HG03457 (cell line): ENCODE measurements around the gene RAPGEF1.
"Not testable (repeated sequence)": the region's sequence is repeated elsewhere in the genome, so short reads cannot be mapped to it uniquely, and the experiment has no call there.

Experiments used
- ATAC-seq: cut with Tn5 transposase; IDR thresholded peaks from one replicate; pipeline ENCODE4 v1.9.1; 2021; ENCODE audit warnings: moderate number of reproducible peaks; ENCODE audit not compliant: unreplicated experiment

The RAPGEF1 gene

DNA sequence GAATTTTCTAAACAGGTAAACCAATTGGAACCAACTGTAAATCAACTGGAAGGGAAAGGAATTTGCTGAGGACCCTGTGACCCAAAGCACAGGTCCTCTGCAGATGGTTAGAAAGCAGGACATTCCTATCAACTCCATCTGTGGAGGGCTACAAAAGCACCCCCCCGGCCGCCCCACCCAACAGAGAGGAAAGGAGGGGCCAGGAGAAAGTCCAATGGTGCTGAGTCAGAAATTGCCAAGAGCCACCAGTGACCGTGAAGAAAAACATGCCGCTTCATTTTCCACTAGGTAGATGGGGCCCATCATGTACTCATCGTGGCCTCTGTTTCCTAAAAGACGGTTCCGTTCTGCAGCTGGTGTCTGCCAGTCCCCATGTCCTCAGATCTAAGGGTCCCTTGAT lies 66.3 kb downstream of the RAPGEF1 start:
- no peak for ATAC-seq

DNA sequence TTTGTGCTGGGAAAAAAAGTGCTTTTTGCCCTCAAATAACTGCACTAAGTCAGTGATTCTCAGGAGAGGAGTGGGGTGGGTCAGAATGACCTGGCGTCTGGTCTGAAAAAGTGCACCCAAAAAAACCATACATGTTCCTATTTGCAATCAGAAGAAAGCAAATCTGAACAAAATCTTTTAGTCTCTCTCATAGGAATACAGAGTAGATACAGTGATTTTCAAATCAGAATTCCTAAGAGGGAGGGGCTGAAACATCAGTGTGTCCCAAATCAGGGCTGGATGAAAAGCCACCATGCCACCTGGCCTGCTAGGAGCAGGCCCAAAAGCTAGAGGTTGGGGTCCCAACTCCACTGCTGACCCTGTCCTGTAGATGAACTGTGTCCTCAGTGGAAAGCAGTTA lies 66.8 kb downstream of the RAPGEF1 start:
- ATAC-seq: no peak

DNA sequence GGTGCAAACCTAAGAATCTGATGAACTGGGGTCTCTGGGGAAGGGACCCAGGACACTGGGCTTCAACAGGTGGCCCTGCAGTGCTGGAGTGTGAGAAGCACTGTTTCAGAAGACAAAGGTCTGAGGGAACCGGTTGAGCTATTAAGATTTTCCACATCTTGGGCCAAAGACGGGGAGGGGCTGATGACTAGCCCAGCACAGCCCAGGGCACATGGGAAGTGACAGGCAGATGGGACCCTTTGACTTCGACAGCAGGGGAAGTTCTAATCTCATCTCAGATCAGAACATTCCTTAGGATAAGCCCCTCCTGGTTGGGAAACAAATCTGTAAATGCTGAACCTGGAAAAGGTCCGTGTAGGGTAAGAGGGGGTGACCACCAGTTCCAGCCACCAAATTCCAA lies 67.4 kb downstream of the RAPGEF1 start:
- no peak for ATAC-seq

DNA sequence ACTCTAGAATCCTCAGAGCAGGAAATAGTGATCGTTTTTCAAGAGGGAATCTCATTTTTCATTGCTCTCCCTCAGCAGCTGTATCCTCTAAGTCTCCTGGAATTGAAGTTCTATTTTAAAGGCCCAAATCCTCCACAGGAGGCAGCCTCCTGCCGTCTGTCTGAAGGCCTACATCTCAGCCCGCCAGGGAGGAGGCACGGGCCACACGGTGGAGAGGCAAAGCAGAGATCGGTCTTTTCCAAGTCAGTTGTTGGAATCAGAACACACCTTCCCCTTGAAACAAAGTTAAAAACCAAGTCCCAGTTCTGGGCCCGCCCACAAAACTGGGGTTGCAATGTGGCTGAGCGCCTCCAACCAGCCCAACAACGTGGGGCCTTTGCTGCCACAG lies 68.7 kb downstream of the RAPGEF1 start:
- no peak for ATAC-seq

DNA sequence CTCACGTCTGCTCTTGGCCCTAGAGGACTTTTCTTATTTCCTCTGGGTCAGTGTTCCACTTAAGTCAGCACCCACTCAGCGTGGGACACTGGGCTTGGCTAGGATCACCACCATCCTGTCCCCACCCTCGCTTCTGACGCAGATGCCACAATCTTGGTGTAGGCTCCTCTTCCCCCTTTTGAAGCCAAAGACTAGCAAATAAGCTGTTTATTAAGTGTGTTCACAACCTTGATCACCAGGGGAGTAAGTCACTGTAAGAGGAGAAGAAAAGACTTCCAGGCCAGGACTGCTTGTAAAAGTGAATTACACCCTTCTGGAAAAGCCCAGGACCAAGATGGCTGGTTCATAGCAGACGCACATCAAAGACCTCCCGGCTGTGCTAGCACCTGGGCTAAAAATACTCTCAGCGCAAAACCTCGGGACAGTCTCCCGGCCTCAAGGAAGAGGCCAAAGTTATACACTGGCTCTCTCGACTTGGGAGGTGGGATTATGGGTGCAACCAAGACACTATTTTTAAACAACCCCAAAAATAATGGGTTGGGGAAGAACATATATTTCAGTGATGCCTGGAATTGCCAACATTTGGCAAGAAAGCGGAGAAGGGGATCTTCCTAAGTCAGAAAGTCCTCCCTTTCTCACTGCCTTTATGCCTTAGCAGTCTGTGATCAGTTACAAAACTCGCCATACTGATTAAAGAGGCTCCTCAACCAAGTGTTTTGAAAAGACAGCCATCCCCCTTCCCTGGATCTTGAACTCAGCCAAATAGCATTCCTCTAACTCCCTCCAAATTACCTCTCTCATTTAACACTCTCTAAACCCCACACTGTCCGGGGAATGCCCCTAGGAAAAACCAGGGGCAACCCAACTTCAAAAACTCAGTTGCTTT lies 69.4 kb downstream of the RAPGEF1 start:
- ATAC-seq: no peak

DNA sequence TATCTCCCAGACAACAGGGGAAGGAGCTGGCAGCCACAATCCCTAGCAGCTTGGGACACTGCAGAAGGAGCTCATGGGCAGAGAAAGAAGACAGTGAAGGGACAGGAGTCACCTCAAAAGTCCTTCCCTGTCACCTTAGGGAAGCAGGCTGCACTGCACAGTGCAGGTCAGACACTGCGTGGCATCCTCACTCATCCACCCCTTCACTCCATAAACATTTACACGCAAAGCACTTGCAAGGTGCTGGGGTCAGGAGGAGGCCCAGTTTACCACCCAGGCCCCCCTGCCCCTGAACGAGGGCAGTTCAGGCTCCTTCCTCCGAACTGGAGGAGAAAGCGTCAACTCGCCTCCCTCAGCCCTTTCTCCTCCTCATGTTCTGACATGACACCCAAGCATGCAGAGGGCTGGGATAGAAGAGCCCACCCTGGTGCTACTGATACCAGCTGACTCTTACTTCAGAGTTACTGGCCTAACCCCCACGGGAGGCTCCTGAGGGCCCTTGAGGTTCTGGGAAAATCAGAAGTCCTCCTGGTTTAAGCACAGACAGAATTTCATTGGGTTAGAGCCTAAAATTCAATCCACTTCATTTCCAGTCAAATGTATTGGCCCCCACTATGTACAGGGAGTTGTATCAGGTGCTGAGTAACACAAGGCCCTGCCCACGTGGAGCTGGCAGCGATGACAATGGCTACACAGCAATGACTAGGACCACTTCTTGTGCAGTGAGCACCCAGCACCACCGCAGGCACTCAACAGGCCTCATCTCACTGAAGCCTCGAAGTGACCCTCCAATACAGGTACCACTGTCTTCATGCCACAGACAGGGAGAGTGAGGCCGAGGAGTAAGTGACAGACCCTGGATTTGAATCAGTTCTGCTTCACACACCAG lies 70.4 kb downstream of the RAPGEF1 start:
- no peak for ATAC-seq

DNA sequence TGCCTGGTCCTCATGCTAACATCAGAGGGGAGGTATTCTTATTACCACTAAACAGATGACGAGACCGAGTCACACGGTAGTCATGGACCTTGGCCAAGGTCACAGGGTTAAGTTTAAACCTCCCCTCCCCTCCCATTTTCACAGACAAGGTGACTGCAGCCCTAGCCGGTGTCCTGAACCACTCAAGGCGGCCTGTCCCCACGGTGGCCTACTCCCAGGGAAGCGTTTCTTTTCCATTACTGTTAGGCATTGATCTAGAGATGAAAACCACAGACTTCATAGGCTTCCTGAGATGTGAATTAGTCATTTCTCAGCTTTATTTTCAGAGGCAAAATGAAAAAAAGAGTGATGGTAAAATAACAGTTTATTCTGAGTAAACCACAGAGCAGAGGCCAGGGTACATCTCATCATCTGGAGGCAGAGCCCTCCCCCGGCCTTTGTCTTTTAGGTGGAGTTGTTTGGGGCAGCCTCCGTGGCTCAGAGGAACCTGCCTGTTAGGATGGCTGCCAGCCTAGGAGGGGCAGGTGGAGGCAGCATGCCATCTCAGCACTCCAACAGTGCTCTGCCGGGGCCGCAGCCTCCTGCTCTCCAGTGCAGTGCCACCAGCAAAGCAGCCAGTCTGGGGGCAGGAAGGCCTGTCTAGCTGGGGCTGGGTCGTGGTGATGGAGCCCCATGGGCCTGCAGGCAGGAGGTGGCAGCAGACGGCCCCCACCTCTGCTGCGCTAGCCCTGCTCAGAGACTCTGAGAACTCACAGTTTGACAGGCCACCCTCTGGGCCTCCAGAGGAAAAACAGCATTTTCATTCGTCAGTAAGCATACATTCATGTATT lies 71.2 kb downstream of the RAPGEF1 start:
- ATAC-seq: no peak

DNA sequence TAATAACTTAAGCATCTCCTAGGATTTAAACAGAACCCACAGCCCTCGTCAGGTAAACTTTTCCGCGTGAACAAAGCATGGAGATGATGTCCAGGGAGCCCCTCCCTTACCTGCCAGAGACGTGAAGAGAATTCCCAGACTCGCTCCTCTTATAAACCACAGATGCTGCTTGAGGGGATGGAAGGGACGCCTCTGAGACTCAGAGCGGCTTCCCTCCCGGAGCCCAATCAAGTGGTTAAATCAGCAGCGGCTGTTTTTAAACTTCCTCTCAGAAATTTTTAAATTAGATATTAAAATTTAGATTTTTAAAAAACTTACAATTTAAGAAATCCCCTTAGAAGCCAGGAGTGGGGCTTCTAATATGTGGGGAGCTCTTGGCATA lies 71.8 kb downstream of the RAPGEF1 start:
- ATAC-seq: no peak

DNA sequence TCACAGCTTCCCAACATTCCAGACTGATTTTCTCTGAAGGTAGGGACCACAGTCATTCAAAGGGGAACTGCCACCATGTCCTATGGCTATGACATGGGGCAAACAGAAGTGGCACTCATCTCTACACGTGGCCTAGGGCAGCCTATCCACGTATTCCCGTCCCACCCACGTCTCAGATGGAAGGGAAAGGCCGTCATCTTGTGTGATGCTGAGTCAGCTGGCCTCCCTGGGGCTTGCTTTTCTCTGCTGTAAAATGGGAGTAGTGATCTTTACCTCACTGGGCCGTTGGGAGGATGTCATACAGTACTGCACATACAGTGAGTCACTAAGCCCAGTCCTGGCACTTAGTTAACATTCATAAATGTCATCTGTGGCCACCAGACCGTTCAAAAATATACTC lies 72.3 kb downstream of the RAPGEF1 start:
- ATAC-seq: no peak

DNA sequence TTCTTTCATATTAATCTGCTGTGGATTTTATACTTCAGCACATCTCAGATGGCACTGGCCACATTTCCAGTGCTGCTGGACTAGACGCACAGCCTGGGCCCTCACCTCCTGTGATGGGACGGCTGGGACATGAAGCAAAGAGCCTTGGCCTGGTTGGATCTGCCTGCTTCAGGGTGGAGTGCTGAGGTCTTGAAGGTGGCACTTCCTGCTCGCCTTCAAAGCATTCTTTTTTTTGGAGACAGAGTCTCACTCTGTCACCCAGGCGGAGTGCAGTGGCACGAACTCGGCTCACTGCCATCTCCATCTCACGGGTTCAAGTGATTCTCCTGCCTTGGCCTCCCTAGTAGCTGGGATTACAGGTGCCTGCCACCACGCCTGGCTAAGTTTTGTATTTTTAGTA lies 73.1 kb downstream of the RAPGEF1 start:
- ATAC-seq: no peak

DNA sequence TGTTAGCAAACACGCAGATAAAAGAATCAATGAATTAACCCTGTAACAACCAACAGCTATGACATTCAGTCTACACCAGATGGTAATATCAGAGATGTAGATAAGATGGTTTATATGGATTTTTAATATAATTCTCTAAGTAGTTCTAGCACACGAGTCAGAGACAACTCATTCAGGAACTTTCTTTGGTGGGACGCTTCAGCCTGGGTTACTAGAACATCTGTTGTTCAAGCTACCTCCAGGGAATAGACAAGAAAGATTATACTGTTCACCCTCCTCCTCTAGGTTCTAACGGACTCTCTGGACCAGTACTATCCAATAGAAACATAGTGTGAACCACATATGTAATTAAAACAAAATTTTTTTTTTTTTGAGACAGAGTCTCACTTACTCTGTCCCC lies 73.8 kb downstream of the RAPGEF1 start:
- ATAC-seq: no peak

DNA sequence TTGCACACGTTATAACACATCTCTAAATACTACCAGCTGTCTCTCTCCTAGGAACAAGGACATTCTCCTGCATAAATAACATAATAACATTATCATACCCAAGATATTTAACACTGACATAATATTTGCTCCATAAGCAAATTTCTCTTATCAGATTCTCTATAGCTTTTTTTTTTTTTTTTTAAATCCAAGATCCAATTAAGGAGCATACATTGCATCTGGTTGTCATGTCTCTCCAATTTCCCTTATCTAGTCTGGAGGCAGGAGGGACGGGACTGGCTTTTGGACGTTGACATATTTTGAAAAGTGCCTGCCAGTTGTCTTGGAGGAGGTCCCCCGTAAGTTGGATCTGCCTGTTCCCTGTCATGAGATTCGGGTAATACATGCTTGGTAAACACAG lies 76.6 kb downstream of the RAPGEF1 start:
- no peak for ATAC-seq

DNA sequence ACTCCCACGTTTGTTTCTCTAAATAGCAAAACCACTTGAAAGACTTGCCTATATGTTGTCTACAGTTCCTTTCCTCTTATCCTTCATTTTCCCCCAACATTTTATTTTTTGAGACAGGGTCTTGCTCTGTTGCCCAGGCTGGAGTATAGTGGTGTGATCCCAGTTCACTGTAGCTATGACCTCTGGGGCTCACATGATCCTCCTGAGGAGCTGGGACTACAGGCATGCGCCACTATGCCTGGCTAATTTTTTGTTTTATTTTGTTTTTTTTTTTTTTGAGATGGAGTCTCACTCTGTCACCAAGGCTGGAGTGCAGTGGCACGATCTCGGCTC lies 77.6 kb downstream of the RAPGEF1 start:
- not testable (repeated sequence) for ATAC-seq

DNA sequence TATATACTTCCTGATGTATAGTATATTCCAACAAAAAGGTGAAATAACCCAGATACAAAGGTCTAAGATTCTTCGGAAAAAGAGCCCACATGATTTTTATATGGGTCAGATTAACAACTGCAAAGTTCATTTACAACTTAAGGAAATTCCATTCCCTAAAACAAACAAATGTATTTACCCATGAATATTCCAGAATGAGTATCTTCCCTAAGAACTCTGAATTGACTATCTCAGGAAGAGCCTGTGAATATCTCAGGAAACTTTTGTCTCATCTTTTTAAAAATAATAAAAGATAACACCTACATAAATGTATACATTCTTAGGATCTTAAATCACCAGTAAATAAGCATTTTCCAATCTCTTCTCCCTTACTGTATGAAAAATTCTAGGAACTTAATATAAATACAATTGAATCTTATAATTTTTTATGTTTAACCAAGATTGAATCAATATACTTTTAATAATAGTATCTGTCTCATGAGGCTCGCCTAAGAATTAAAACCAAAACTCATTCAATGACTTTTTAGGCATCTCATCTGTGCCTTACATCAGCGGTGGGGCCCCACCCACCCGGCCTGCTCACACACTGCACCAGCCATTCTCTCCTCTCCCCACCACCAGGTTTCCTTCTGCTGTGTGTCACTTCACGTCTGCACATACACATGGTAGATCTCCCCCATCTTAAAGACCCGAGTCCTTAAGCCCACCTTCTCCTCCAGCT lies 78.1 kb downstream of the RAPGEF1 start:
- no peak for ATAC-seq

DNA sequence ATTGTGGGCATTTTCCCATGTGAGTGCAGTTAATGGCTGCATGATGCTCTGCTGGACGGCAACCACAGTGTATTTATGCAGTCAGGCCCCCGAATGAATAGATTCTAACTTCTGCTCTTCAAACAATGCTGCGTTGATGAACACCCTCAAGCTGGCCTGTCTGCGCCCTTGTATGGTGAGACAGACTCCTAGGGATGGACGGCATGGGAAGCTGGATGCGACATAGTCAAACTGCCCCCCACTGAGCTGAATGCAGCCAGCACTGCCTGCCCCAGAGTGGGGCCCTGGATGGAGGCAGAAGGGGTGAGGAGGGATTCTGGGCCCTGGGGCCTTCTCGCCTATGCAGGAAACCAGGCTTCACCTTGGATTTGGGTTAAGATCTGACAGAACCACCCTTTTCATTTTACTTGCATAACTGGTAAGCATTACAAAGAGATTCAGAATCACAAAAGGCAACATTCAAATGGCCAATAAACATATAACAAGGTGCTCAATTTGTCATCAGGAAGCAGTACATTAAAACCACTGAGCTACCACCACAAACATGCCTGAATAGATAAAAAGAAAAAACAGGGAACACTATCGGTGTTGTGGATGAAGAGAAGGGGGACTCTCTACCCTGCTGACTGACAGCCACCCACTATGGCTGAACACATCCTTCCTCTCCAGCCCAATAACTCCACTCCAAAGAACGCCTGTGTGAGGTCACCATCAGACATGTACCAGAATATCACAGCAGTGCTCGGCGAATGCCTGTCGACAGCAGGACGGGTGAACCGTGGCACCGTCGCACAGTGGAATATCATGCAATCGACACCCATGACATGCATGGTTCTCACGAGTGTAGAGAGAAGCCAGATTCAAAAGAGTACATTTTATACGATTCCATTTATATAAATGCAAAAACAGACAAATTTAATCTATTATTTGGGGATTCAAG lies 79.1 kb downstream of the RAPGEF1 start:
- no peak for ATAC-seq

DNA sequence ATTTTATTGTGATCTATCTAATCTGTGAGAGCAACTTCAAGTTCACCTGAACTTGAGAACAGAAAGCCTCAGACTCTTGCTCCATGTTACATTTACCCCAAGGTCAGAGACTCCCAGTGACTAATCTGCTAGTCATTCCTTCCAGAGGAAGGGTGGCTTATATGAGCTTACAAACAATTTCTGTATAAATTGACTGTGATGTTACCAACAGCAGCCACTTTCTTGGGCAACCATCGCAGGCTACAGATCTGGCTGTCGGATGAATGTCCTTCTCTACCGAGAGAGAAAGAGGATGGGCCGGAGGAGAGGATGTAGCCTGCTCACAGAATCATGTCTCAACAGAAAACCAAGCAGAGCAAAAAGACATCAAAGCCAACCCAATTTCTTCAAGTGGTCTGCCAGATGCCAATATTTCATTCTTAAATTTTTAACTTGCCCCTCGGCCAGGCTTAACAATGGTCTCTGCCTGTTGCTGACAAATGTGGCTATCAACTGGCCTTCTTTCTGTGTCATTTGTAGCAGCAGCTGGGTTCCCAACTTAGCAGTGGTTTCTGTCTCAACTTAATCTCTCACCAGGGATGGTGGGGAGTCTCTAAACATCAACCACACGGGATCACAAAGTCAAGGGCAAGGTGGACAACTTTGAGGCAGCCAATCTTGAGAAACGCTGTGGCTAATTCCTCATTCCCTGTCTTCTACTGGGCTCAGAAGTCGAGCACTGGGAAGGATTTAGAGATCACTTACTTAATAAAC lies 81.3 kb downstream of the RAPGEF1 start:
- no peak for ATAC-seq

DNA sequence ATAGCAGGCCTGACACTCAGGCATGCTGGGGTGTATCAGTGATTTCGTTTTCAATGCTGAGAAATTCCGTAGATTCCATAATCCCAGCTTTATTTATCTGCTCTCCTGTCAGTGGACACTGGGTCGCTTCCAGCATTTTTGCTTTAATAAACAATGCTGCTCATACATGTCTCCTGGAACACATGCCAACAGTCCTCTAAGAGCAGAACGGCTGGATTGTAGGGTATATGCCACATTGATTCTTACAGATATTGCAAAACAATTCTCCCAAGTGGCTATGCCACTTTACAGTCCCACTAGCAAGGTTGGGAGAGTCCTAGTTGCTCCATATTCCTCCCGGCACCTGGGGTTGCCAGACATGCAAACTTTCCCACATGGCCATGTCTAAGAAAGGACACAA lies 81.9 kb downstream of the RAPGEF1 start:
- no peak for ATAC-seq

DNA sequence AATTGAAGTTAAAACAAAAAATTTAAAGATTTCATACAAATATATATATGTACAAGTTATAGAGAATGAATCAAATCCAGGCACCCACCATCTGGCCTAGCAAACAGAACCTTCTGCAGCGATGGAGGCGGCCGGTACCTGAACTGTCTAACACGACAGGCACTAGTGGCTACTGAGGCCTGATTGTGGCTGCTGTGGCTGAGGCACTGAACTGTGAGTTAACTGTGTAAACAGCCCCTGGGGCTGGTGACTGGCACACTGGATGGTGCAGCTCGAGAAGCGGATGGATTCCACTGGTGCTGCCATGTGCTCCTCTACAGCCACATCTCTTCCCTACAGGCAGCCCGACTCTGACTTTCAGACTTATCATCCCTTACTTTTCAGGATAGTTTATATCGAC lies 82.4 kb downstream of the RAPGEF1 start:
- no peak for ATAC-seq

DNA sequence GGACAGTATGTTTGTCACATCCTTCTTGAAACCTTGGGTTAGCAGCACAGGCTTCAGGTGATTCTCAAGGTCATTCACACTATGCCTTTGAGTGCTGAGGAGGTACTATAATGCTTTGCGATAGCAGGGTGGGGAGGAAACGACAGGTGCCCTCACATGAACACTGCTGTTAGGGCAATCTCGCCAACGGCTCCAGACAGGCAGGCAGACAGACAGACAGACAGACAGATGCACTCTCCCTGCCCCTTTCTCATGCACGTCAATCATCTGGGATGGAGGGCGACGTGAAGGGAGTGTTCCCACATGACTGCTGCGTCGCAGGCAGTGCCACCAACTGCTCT lies 82.9 kb downstream of the RAPGEF1 start:
- ATAC-seq: no peak
